Activated T-helper 2 cell treated with anti-CD3 and anti-CD28 coated beads, Interferon-gamma antibody, Interleukin-2, Interleukin-4, amounts not matched to agents 10 μg/mL and 5 μg/mL and 100 μg/mL, durations not matched to agents 14 hours and 24 hours and 36 hours (primary cell): ENCODE results near the gene NTHL1. TPM values are rescaled to one million over a fixed set of nuclear protein-coding genes. Genes with fewer than 3 reads are reported as not detected.

Source experiments
- DNase-seq: peaks from one replicate; pipeline ENCODE4 v3.0.0; 2021; ENCODE audit warnings: low spot score
- H3K27ac Mint-ChIP-seq: one replicate; pipeline ENCODE4 v1.8.0; 2021; ENCODE audit warnings: mixed read lengths
- H3K27me3 Mint-ChIP-seq: one replicate; pipeline ENCODE4 v1.8.0; 2021; ENCODE audit warnings: low read depth, mixed read lengths
- H3K36me3 Mint-ChIP-seq: one replicate; pipeline ENCODE4 v1.8.0; 2021; ENCODE audit warnings: low read depth, mixed read lengths
- H3K4me1 Mint-ChIP-seq: one replicate; pipeline ENCODE4 v1.8.0; 2021; ENCODE audit warnings: low read depth, mixed read lengths
- H3K4me3 Mint-ChIP-seq: one replicate; pipeline ENCODE4 v1.8.0; 2021; ENCODE audit warnings: low read depth, mild to moderate bottlenecking, moderate library complexity, mixed read lengths
- H3K9me3 Mint-ChIP-seq: one replicate; pipeline ENCODE4 v1.8.0; 2021; ENCODE audit warnings: mixed read lengths
- intact Hi-C: fragments of 100-400 bp; cut with micrococcal nuclease; formaldehyde crosslinking; loops from one replicate; pipeline ENCODE4 v1.15.1; 2023
- total RNA-seq: library from RNA; stranded (reverse); gene quantifications from 2 replicates; pipeline ENCODE4 v1.2.3, GENCODE V29; 2022

Gene NTHL1
- total RNA-seq, 1 donor from 2014 or later, result 43.5 TPM

DNA sequence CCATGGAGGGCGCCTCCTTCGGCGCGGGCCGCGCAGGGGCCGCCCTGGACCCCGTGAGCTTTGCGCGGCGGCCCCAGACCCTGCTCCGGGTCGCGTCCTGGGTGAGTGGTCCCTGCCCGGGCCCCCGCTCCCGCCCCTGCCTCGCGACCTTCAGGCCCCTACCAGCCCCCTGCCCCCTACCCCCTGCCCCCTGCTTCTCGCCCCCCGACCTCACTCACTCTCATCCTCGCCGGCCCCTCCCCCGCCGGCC is 57.6 kb downstream of the NTHL1 start:
- no peaks in the 10 kb centered on the region for H3K9me3 Mint-ChIP-seq
- H3K27ac Mint-ChIP-seq, result no peak overlapping the region
- peaks cover 10% of the 10 kb centered on the region for H3K27me3 Mint-ChIP-seq
- intact Hi-C loops, result loop anchor here (2.0 kb wide), 1 partner anchor 25 kb away; the partner anchor contains the start of gene RPS2
- H3K4me1 Mint-ChIP-seq, result peaks cover 8% of the 10 kb centered on the region
- H3K36me3 Mint-ChIP-seq, result peaks cover 26% of the 10 kb centered on the region
- H3K4me3 Mint-ChIP-seq, result no peak overlapping the region
- DNase-seq, result no peak

Other genes starting within 250 kb of the NTHL1 start
- 60.3 and 67.6 TPM in 2 replicates for gene HAGH, start 221.0 kb downstream of the NTHL1 start, total RNA-seq
- gene FAHD1, start 220.6 kb downstream of the NTHL1 start, total RNA-seq, result 17.6 and 20.8 TPM in 2 replicates
- gene MEIOB, start 175.7 kb downstream of the NTHL1 start, total RNA-seq, result not detected in 2 replicates
- gene HS3ST6, start 129.4 kb downstream of the NTHL1 start, total RNA-seq, result not detected in 2 replicates
- gene MSRB1, start 104.6 kb downstream of the NTHL1 start, total RNA-seq, result 33.5 and 35.0 TPM in 2 replicates
- gene RPL3L, start 93.1 kb downstream of the NTHL1 start, total RNA-seq, result 0.66 and 0.85 TPM in 2 replicates
- 132 TPM in 2 replicates for gene NDUFB10, start 88.3 kb downstream of the NTHL1 start, total RNA-seq
- 3,560 and 3,687 TPM in 2 replicates for gene RPS2, start 83.0 kb downstream of the NTHL1 start, total RNA-seq
- 0.39 TPM in 1 of 2 replicates, not detected in the other for gene RNF151, start 81.0 kb downstream of the NTHL1 start, total RNA-seq
- gene TBL3, start 75.8 kb downstream of the NTHL1 start, total RNA-seq, result 64.2 and 72.5 TPM in 2 replicates
- 0.21 and 0.23 TPM in 2 replicates for gene NOXO1, start 66.4 kb downstream of the NTHL1 start, total RNA-seq
- 39.2 and 40.0 TPM in 2 replicates for gene GFER, start 63.6 kb downstream of the NTHL1 start, total RNA-seq
- gene SYNGR3, start 57.9 kb downstream of the NTHL1 start, total RNA-seq, result 21.1 and 21.3 TPM in 2 replicates
- gene ZNF598, start 38.0 kb downstream of the NTHL1 start, total RNA-seq, result 82.0 and 83.3 TPM in 2 replicates
- 4.2 and 5.1 TPM in 2 replicates for gene NPW, start 28.0 kb downstream of the NTHL1 start, total RNA-seq
- gene NHERF2, start 20.9 kb downstream of the NTHL1 start, total RNA-seq, result 2.3 and 2.6 TPM in 2 replicates
- gene TSC2, start 151 bp upstream of the NTHL1 start, total RNA-seq, result 89.7 and 92.8 TPM in 2 replicates
- gene PKD1, start 88.1 kb upstream of the NTHL1 start, total RNA-seq, result 86.9 and 94.4 TPM in 2 replicates
- 0.46 and 0.59 TPM in 2 replicates for gene RAB26, start 100.8 kb upstream of the NTHL1 start, total RNA-seq
- gene TRAF7, start 107.9 kb upstream of the NTHL1 start, total RNA-seq, result 69.8 and 70.7 TPM in 2 replicates
- 0.48 and 1.0 TPM in 2 replicates for gene CASKIN1, start 148.8 kb upstream of the NTHL1 start, total RNA-seq
- 54.3 and 56.4 TPM in 2 replicates for gene MLST8, start 157.6 kb upstream of the NTHL1 start, total RNA-seq
- 24.6 and 25.2 TPM in 2 replicates for gene BRICD5, start 163.0 kb upstream of the NTHL1 start, total RNA-seq
- gene PGP, start 167.0 kb upstream of the NTHL1 start, total RNA-seq, result 36.1 and 37.7 TPM in 2 replicates
- 29.3 and 30.0 TPM in 2 replicates for gene E4F1, start 175.8 kb upstream of the NTHL1 start, total RNA-seq
- 1.7 and 2.2 TPM in 2 replicates for gene DNASE1L2, start 188.6 kb upstream of the NTHL1 start, total RNA-seq
- gene ECI1, start 203.8 kb upstream of the NTHL1 start, total RNA-seq, result 40.4 and 45.1 TPM in 2 replicates
- 369 TPM in 2 replicates for gene RNPS1, start 220.3 kb upstream of the NTHL1 start, total RNA-seq